Fibroblast of peridontal ligament (primary cell): ENCODE data around the gene AKT3.
"Not testable (repeated sequence)": the region's sequence is repeated elsewhere in the genome, so short reads cannot be mapped to it uniquely, and the experiment has no call there.

Experiments used
- DNase-seq: peaks from one replicate; pipeline ENCODE4 v3.0.0-alpha.2; 2010; ENCODE audit errors: extremely low read depth

AKT3 gene

GRCh38 chr1:243850202-243850451, at the start of gene AKT3:
Gene AKT3, minus strand, starts transcription at chr1:243850243. Its CDS starts 7,073 bp downstream, at chr1:243843170.
- DNase-seq = peak; percentile 74

- no peak for DNase-seq
Measured at GRCh38 chr1:243898278-243898677, 48.2 kb upstream of the AKT3 start.

GRCh38 chr1:243896313-243896712, 46.3 kb upstream of the AKT3 start:
- no peak for DNase-seq

- DNase-seq = no peak
Measured at GRCh38 chr1:243892456-243892855, 42.4 kb upstream of the AKT3 start.

- peak; percentile 86 for DNase-seq
Measured at GRCh38 chr1:243890576-243890975, 40.5 kb upstream of the AKT3 start.

GRCh38 chr1:243885806-243886205, 35.8 kb upstream of the AKT3 start:
- DNase-seq = no peak

- no peak for DNase-seq
Measured at GRCh38 chr1:243884603-243885002, 34.6 kb upstream of the AKT3 start.

- peak; percentile 77 for DNase-seq
Measured at GRCh38 chr1:243883551-243883950, 33.5 kb upstream of the AKT3 start.

- peak; percentile 64 for DNase-seq
Measured at GRCh38 chr1:243882276-243882675, 32.2 kb upstream of the AKT3 start.

GRCh38 chr1:243877058-243877457, 27.0 kb upstream of the AKT3 start:
- not testable (repeated sequence) for DNase-seq

GRCh38 chr1:243855616-243856318, 5.7 kb upstream of the AKT3 start:
- DNase-seq = no peak

- DNase-seq = no peak
Measured at GRCh38 chr1:243851765-243852164, 1.7 kb upstream of the AKT3 start.

- no peak for DNase-seq
Measured at GRCh38 chr1:243851257-243851756, 1.3 kb upstream of the AKT3 start.

GRCh38 chr1:243850452-243851256, 611 bp upstream of the AKT3 start:
- DNase-seq = peak; percentile 59

GRCh38 chr1:243849421-243850201, 432 bp downstream of the AKT3 start:
- no peak for DNase-seq

GRCh38 chr1:243848858-243849420, 1.1 kb downstream of the AKT3 start:
- peak; percentile 63 for DNase-seq

- DNase-seq = no peak
Measured at GRCh38 chr1:243848165-243848857, 1.7 kb downstream of the AKT3 start.

GRCh38 chr1:243846761-243847160, 3.3 kb downstream of the AKT3 start:
- no peak for DNase-seq

GRCh38 chr1:243845888-243846287, 4.2 kb downstream of the AKT3 start:
- no peak for DNase-seq

- DNase-seq = no peak
Measured at GRCh38 chr1:243844186-243844585, 5.9 kb downstream of the AKT3 start.

- DNase-seq = peak; percentile 80
Measured at GRCh38 chr1:243842978-243843511, 7.0 kb downstream of the AKT3 start.
